ENCODE measurements around the gene TEDDM1. TPM values are rescaled to one million over a fixed set of nuclear protein-coding genes. Genes with fewer than 3 reads are reported as not detected.
"Not testable (repeated sequence)": the region's sequence is repeated elsewhere in the genome, so short reads cannot be mapped to it uniquely, and the experiment has no call there.

TEDDM1 gene, protein sequence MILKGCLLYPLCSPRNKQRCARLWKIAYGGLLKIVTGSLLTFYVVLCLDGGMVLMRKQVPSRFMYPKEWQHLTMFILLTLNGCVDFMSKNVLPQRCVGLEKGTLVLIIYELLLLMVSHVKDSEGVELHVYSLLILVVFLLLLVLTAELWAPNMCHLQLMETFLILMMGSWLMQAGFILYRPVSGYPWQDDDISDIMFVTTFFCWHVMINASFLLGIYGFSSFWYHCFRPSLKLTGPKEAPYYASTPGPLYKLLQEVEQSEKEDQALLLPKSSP
- total RNA-seq = not detected
- long read RNA-seq = 0 reads

DNA sequence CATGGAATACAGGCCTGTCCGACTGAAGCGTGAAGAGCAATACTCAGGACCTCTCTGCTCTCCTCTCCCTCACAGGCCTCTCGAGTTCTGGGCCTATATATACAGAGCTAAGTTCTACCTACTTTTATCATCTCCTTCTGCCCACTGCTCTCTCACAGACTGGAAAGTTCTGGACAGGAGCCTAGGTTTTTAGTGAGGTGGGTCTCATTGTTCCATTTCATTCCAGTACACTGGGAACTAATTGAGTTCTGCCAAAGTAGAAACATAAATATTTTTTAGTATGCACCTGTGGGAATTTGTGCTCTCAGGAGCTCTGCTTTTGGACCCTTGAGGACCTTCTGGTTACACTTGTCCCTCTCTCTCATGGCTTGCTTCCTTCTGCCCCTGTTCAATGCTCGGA, at the start of gene TEDDM1:
TEDDM1 (minus strand) TSS at position 101 of the 400 bp plus-strand sequence. CDS start 182 bp downstream, outside the sequence.
- no peak for DNase-seq
- intact Hi-C loops (cut with DNase I) = no loop called here
- ATAC-seq (ENCODE audit: poor library complexity) = no peak

DNA sequence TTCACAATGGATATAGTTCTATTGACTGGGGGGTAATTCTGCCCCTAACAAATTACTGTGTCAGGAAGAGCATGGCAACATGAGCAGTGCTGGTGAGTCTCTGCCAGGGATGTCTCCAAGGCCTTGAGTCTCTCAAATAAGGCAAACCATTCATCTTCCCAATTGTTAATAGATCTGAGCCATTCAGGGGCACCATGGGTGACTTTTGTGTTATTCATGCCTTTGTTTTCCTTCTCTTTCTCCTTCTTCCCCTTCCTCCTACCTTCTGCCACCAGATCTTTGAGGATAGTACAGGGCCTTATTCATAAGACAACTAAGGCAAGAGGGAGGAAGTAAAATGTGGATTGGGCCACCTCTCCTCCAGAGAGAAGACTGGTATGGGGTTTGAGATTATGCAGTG, 49.6 kb upstream of the TEDDM1 start, which contains the start of gene RGSL1:
RGSL1 (plus strand) TSS at position 60 of the 400 bp plus-strand sequence; CDS start at position 80, 20 bp downstream.
- ATAC-seq (ENCODE audit: poor library complexity) (no peak), DNase-seq (no peak)
- intact Hi-C loops (cut with DNase I) = no loop called here

DNA sequence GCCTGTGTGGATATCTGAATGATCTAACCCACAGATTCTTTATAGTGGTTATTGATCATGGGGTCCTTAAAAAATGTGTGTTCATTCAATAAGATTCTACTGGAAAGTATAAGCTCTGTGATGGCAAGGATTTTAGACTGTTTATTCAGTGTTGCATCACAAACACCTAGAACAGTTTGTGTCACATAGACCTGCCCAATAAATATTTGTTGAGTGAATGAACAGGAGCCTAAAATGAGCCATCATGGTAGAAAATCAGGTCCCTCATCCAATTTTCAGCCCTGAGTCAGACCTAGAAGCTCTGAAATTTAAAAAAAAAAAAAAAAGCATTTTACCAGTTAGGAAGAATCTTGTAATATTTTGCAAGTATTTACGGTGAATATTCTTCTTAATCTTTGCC, 47.2 kb upstream of the TEDDM1 start:
- intact Hi-C loops (cut with DNase I) = loop anchor here (10.0 kb wide), 1 partner anchor 147 kb away; no protein-coding TSS in a partner anchor
- DNase-seq (no peak), ATAC-seq (ENCODE audit: poor library complexity) (no peak)

DNA sequence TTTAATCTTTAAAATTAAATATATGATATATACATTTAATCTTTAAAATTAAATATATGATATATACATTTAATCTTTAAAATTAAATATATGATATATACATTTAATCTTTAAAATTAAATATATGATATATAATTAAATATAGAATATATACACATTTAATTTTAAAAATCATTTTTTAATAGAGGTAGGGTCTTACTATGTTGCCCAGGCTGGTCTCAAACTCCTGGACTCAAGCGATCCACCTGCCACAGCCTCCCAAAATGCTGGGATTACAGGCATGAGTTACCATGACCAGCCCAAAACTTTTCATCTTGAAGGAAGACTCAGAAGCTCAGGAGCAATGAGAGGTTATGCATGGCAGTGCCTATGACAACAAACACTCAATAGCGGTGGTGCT, 46.7 kb upstream of the TEDDM1 start:
- intact Hi-C loops (cut with DNase I) = loop anchor here (10.0 kb wide), 1 partner anchor 148 kb away; no protein-coding TSS in a partner anchor
- not testable (repeated sequence) for ATAC-seq (ENCODE audit: poor library complexity); DNase-seq

DNA sequence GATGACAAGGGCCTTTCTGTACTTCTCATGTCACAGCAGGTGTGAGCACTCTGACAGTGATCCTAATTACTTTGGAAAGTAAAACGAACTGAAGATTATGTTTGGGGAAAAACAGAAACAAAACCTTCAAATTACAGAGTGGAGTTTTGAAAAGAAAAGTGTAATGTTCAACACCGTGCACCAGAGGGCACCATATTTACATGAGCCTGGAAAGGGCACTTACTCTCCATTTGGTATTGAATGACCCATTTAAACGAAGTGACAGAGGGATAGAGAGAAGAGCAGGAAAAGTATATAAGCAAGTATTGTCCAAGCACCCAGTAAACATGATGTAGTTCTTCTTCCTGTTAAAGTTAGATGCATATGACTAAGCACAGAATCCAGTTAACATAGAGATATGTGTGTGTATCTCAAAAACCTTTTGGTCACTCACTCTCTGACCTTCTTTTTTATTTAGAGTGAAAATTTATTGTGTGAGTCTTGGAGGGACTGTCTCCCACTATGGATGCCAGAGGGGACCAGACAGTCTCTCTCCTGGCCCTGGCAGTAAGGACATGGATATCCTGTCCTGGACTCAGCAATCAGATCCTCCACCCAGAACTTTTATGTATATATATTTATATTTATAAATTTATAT, 45.7 kb upstream of the TEDDM1 start:
- peak; percentile 74 for ATAC-seq (ENCODE audit: poor library complexity)
- DNase-seq = no peak

DNA sequence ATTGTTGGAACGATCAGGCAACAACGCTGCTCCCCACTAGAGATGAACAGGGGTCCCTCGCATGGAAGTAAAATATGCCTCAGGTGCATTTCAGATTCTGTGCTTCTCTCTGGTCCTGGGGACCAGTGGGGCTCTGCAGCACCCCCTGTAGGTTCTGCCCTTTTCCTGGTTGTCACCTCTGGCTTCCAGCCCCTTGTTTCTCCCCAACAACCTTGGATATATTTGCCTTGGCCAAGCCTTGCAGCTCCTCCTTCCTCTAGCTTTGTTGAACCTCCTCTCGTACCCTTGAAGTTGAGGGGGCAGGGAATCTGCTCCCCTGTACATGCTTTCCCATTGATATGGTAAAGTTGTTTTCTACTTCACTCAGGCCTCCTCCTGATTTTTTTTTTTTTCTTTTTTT, 44.0 kb upstream of the TEDDM1 start:
- intact Hi-C loops (cut with DNase I) = loop anchor here (10.0 kb wide), 1 partner anchor 150 kb away; no protein-coding TSS in a partner anchor
- ATAC-seq (ENCODE audit: poor library complexity) (no peak), DNase-seq (no peak)

More for the DNA sequence above, 45.7 kb upstream of the TEDDM1 start:
- intact Hi-C loops (cut with DNase I) = loop anchor here (10.0 kb wide), 1 partner anchor 149 kb away; no protein-coding TSS in a partner anchor

DNA sequence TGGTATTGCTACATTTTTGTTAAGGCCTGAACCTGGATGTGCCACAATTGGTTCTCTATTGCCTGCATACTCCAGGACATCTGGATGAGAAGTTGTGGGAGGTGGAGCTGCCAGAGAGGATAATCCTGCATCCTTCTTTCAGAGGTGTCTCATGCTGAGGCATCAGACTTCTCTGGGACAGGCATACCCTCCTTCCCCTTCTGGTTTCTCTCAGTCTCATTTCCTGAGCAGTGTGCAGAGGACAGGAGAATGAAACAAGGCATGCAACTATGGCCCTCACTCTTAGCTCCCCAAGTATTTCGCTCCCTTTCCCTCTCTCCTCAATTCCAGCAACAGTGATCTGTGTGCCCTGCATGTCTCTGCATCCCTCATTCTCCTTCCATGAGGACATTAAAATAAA, 41.9 kb upstream of the TEDDM1 start:
- intact Hi-C loops (cut with DNase I) = loop anchor here (10.0 kb wide), 1 partner anchor 152 kb away; no protein-coding TSS in a partner anchor
- DNase-seq (no peak), ATAC-seq (ENCODE audit: poor library complexity) (no peak)

DNA sequence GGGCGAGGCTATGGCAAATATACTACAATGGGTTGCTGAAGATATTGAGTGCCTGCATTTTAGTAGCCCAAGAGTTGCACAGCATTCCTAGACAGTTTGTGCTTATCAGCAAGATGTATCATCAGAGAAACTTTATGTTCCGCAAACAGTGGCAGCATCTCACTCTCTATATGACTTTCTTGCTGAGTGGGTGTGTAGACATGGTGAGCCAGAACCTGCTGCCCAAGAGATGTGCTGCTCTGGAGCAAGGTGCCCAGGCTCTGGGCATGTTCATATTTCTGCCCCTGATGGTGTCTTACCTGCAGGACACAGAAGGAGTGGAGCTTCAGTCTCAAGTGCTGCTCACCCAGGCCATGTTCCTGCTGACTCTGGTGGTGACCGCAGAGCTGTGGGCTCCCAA, 41.3 kb upstream of the TEDDM1 start:
- intact Hi-C loops (cut with DNase I) = loop anchor here (10.0 kb wide), 1 partner anchor 153 kb away; no protein-coding TSS in a partner anchor
- ATAC-seq (ENCODE audit: poor library complexity) = no peak
- no peak for DNase-seq

DNA sequence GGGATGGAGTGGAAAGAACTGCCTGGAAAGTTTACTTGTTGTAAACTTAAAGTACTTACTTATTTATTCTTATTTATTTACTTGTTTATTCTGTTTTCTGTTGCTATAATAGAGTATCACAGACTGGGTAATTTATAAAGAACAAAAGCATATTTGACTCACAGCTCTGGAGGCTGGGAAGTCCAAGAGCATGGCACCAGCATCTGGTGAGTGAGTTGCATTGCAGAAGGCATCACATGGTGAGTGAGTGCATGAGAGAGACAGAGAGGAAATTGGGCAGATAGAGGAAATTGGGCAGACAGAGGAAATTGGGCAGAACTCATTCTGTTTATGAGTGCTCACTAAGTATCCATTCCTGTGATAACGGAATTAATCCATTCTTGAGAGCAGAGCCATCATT, 37.9 kb upstream of the TEDDM1 start:
- ATAC-seq (ENCODE audit: poor library complexity) (no peak), DNase-seq (no peak)
- intact Hi-C loops (cut with DNase I) = no loop called here

DNA sequence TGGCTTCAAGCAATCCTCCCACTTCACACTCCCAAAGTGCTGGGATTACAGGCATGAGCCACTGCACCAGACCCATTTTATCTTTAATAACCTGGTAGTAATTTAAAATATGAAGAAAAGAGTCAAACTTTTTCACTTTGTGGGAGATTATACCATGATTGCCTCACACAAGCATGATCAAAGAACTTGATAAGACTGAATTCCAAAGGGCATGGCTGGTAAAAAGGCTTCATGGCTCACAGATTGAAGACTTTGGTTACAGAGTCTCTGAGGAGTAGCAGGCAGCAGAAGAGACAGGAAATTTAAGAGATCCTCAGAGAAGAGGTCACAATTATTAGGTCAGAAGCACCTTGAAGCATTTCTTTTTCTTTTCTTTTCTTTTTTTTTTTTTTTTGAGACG, 33.1 kb upstream of the TEDDM1 start:
- ATAC-seq (ENCODE audit: poor library complexity) (no peak), DNase-seq (no peak)
- intact Hi-C loops (cut with DNase I) = no loop called here

DNA sequence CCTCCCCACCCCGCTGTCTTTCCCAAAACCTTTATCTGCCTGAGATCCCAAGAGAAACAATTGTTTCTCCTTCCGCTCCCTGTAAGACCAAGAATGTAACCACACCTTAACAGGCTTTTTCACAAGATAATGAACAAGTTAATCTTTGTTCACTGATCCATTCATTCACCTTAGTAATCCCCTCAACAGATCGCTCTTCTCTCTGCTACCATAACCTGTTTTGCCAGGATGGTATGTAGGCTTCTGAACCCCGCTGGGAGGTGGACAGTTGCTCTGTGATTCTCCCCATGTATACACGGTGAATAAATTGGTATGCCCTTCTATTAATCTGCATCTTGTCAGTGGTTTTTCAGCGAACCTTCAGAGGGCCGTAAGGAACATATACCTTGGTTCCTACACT, 30.8 kb upstream of the TEDDM1 start:
- intact Hi-C loops (cut with DNase I) = no loop called here
- no peak for ATAC-seq (ENCODE audit: poor library complexity)
- no peak for DNase-seq

DNA sequence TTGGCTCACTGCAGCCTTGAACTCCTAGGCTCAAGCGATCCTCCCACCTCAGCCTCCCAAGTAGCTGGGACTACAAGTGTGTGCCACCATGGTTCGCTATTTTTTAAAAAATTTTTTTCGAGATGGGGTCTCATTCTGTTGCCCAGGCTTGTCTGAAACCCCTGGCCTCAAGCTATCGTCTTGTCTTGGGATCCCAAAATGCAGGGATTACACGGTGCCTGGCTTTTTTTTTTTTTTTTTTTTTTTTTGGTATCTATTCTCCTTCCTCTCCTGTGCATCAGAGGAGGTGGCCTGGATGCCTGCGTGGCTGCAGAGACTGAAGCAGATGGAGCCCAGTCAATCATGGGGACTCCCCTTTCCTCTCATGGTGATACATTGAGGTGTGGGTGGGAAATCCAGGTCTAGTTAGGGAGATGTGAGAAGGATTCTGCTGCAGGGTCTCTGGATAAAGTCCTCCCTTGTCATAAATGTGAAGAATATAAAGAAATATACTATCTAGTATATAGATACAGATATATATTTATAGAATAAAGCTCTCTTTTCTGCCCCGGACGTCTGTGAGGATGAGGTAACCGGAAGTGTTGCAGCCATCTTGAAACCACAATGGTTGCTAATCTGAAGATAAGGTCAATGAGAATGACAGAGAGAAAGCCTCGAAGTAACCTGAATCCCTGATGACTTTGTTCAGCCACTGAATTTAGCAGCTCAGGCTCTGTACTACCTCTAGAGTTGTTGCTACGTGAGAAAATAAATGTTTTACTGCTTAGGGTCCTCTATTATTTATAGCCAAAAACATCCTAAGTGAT, 30.0 kb upstream of the TEDDM1 start:
- DNase-seq = no peak
- intact Hi-C loops (cut with DNase I) = no loop called here
- no peak for ATAC-seq (ENCODE audit: poor library complexity)

DNA sequence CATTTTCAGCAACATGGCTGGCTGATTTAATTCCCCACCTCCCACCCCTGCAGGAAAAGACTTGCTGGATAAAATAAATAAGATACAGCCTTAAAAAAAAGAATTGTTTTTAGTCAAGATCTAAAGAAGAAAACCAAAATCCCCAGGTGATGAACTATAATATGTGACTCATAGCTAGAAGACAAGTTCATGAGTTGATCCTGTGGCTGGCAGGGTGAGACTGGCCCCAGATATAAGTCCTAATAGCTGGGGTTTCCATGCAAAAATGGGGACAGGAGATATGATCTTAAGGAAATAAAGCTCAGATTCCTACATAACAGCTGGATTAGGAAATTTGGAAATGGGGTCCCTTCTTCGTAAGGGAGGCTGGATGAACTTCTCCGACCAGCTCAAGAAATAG, 27.6 kb upstream of the TEDDM1 start:
- intact Hi-C loops (cut with DNase I) = no loop called here
- no peak for DNase-seq

DNA sequence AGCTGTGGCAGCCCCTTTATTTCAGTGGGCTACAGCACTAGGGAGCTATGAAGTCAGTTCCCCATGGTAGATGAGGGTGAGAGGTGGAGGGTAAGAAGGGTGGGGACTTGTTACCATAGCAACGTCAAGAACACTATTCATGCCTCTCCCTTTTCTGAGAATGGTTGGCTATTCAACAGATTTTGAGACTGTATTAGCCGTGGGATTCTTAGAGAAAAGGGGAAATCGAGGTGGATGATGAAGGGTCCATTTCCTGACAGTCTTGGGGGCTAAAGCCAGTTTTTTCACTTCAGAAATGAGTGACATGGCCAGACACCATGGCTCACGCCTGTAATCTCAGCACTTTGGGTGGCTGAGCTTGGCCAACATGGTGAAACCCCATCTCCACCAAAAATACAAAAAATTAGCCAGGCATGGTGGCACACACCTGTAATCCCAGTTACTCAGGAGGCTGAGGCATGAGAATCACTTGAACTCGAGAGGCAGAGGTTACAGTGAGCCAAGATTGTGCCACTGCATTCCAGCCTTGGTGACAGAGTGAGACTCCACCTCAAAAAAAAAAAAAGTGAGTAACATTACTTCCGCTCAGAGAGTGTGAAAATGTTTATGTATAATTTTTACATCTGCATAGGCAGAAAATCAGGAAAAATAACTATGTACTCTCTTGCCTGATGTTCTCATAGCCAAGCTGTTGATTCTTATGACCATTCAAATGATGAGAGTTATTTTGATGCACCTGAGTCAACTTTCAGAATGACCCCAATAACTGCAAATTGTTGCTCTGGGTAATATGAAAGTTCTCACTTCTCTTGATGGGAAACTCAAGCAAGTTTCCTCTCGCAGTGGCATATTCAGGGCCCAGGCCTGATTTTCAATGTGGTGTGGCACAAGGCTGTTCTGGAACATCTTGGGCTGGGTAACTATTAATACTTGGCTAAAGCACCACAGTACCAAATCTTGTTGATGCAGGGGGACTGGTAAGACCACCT, 26.3 kb upstream of the TEDDM1 start:
- DNase-seq = no peak

More for the DNA sequence above, 27.6 kb upstream of the TEDDM1 start:
- ATAC-seq (ENCODE audit: poor library complexity) = no peak

DNA sequence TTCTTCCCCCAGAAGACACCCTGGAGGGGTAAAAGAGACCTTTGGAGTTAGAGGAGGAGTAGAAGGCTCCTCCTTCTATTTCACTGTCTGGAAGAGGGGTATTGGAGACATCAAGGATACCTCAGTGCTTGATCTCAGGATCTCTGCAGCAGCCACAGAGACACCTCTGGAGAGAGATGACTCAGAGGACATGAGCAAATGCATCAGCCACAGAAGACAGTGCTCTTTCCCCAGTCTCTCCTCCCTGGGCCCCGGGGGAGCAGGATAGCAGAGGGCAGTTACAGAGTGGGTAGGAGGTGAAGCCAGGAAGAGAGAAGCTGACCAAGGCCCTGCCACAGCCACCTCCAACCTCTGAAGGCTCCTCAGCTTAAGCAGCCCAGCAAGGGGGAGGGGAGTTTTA, 15.3 kb upstream of the TEDDM1 start:
- DNase-seq (no peak), ATAC-seq (ENCODE audit: poor library complexity) (no peak)
- intact Hi-C loops (cut with DNase I) = no loop called here

More for the DNA sequence above, 26.3 kb upstream of the TEDDM1 start:
- intact Hi-C loops (cut with DNase I) = no loop called here
- ATAC-seq (ENCODE audit: poor library complexity) = no peak

DNA sequence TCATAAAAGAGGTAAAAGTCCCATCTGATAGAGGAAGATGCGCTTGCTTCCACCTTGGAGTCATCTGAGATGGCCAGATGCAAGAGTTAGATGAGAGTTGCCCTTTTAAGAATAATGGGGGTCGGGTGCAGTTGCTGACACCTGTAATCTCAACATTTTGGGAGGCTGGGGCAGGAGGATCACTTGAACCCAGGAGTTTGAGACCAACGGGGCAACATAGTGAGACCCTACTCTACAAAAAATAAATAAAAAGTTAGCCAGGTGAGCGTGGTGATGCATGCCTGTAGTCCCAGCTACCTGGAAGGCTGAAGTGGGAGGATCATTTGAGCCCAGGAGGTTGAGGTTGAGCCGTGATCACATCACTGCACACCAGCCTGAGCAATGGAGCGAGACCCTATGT, 13.5 kb upstream of the TEDDM1 start:
- DNase-seq (no peak), ATAC-seq (ENCODE audit: poor library complexity) (no peak)
- intact Hi-C loops (cut with DNase I) = no loop called here

DNA sequence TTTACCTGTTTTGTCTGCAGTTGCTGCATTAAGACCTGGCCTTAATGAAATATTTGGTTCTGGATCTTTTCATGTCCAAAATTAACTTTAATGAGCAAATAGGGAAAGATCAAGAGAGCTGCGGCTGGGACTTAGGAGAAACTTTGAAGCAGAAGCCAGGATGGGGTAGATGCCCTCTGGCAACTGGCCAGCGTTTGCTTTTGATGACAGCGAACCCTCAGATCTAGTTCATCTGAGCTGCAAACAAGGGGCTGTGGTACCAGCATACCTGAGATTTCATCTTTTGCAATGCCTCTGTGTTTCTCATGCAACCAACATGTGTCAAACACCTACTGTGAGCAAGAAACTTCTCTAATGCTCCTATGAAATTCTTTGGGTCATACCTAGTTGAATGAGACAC, 13.0 kb upstream of the TEDDM1 start:
- intact Hi-C loops (cut with DNase I) = no loop called here
- ATAC-seq (ENCODE audit: poor library complexity) (no peak), DNase-seq (no peak)
